Vagina (tissue), 2 donors: Measurements from ENCODE around the gene DNAI1.

Experiments used
- POLR2A ChIP-seq, 2 donors: fragments of 450-650 bp; IDR thresholded peaks; one replicate each; pipeline ENCODE4 v1.6.1; 2017; ENCODE audit warnings: antibody characterized with exemption in 2 of 2, mild to moderate bottlenecking in 2 of 2, moderate library complexity in 2 of 2
- TF ChIP-seq, protein P1 (sequence below), 3 experiments: fragments of 450-650 bp in 2 of 3; fragments of 200-600 bp in 1 of 3; sonication (generic) in 1 of 3; IDR thresholded peaks; one replicate each; pipeline ENCODE4 v1.5.1; 2017 to 2019; ENCODE audit warnings: antibody characterized with exemption in 3 of 3, mild to moderate bottlenecking in 2 of 3, moderate library complexity in 2 of 3

DNA sequence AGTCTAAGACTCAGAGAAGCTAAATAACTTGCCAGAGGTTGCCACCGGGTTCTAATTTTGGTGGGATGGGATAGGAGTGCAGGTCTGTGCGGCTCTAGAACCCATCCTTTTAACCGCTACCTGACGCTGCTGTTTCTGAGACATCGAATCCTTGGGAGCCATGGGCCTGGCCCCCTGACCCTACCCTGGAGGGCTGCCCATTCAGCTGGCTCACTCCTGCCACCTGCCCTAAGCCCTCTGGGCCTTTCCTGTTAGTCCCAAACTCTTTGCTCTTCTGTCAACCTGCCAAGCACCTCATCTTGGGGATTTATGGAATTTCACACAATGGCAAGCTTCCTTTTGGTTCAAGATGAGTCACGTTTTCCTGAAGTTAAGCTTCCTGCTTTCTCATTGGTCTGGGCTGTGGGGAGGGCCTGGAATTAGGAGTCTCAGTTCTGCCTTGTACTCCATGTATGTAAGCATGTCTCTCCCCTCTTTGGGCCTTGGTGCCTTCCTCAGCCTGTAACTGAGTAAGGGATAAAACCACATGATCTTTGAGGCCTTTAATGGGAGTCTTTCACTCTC lies 37.6 kb downstream of the DNAI1 start:
- TF ChIP-seq, protein P1, sequence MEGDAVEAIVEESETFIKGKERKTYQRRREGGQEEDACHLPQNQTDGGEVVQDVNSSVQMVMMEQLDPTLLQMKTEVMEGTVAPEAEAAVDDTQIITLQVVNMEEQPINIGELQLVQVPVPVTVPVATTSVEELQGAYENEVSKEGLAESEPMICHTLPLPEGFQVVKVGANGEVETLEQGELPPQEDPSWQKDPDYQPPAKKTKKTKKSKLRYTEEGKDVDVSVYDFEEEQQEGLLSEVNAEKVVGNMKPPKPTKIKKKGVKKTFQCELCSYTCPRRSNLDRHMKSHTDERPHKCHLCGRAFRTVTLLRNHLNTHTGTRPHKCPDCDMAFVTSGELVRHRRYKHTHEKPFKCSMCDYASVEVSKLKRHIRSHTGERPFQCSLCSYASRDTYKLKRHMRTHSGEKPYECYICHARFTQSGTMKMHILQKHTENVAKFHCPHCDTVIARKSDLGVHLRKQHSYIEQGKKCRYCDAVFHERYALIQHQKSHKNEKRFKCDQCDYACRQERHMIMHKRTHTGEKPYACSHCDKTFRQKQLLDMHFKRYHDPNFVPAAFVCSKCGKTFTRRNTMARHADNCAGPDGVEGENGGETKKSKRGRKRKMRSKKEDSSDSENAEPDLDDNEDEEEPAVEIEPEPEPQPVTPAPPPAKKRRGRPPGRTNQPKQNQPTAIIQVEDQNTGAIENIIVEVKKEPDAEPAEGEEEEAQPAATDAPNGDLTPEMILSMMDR (IDR thresholded peaks at IDR 0.05), result no peak
- TF ChIP-seq POLR2A (IDR thresholded peaks at IDR 0.05), result no peak
